ENCODE measurements around the gene ZNF335.

GRCh38 chr20:46006964-46007363 lies 35.0 kb upstream of the ZNF335 start:
- TF ChIP-seq ZNF70 (CRISPR knock-in tag; IDR thresholded peaks at IDR 0.05) (no peak), CSDC2 (CRISPR knock-in tag; IDR thresholded peaks at IDR 0.05) (no peak)
